Neural progenitor cell (in vitro differentiated cells): Measurements from ENCODE around the gene VAV2. TPM values are rescaled to one million over a fixed set of nuclear protein-coding genes. Genes with fewer than 3 reads are reported as not detected.

Source experiments
- DNase-seq: peaks from one replicate; pipeline ENCODE4 v3.0.0-alpha.2; 2016; ENCODE audit warnings: low spot score
- H2AFZ ChIP-seq: fragments of 200-600 bp; sonication (generic); replicated peaks from 2 replicates; pipeline ENCODE4 v1.6.1; 2016; ENCODE audit warnings: antibody characterized with exemption
- H3F3A ChIP-seq: fragments of 200-600 bp; sonication (generic); 2 replicates; pipeline ENCODE4 v1.6.1; 2016; ENCODE audit warnings: antibody characterized with exemption, low read depth
- H3K27ac ChIP-seq: fragments of 200-600 bp; sonication (generic); 2 replicates; pipeline ENCODE4 v1.5.1; 2016; ENCODE audit warnings: mild to moderate bottlenecking
- H3K27me3 ChIP-seq: fragments of 200-600 bp; sonication (generic); 2 replicates; pipeline ENCODE4 v1.6.1; 2016; ENCODE audit warnings: mild to moderate bottlenecking, moderate library complexity
- H3K36me3 ChIP-seq: fragments of 200-600 bp; sonication (generic); 2 replicates; pipeline ENCODE4 v1.5.1; 2016
- H3K4me1 ChIP-seq: fragments of 200-600 bp; sonication (generic); 2 replicates; pipeline ENCODE4 v1.6.1; 2016; ENCODE audit warnings: mixed run types
- H3K4me2 ChIP-seq: fragments of 200-600 bp; sonication (generic); 2 replicates; pipeline ENCODE4 v1.6.1; 2016
- H3K4me3 ChIP-seq: fragments of 200-600 bp; sonication (generic); 2 replicates; pipeline ENCODE4 v1.5.1; 2016
- H3K79me2 ChIP-seq: fragments of 200-600 bp; sonication (generic); 2 replicates; pipeline ENCODE4 v1.6.1; 2016; ENCODE audit warnings: low read depth
- H3K9ac ChIP-seq: fragments of 200-600 bp; sonication (generic); 2 replicates; pipeline ENCODE4 v1.6.1; 2016
- H3K9me3 ChIP-seq: fragments of 200-600 bp; sonication (generic); 2 replicates; pipeline ENCODE4 v1.5.1; 2016; ENCODE audit warnings: low read depth
- H4K20me1 ChIP-seq: fragments of 200-600 bp; sonication (generic); 2 replicates; pipeline ENCODE4 v1.6.1; 2016; ENCODE audit warnings: low read depth
- H3K27ac Mint-ChIP-seq: 3 replicates; pipeline ENCODE4 v1.8.0; 2021; ENCODE audit warnings: mixed read lengths
- H3K27me3 Mint-ChIP-seq: 2 replicates; pipeline ENCODE4 v1.8.0; 2022; ENCODE audit warnings: low read depth, mild to moderate bottlenecking, inconsistent platforms, moderate library complexity, mixed read lengths; ENCODE audit not compliant: insufficient read depth
- H3K36me3 Mint-ChIP-seq: 3 replicates; pipeline ENCODE4 v1.8.0; 2021; ENCODE audit warnings: mixed read lengths
- H3K4me1 Mint-ChIP-seq: 3 replicates; pipeline ENCODE4 v1.8.0; 2021; ENCODE audit warnings: mixed read lengths
- H3K4me3 Mint-ChIP-seq: 3 replicates; pipeline ENCODE4 v1.8.0; 2021; ENCODE audit warnings: mild to moderate bottlenecking, moderate library complexity, mixed read lengths
- H3K9me3 Mint-ChIP-seq: 3 replicates; pipeline ENCODE4 v1.8.0; 2020; ENCODE audit warnings: mixed read lengths
- CTCF ChIP-seq: fragments of 200-600 bp; sonication (generic); IDR thresholded peaks from 2 replicates; pipeline ENCODE4 v1.5.1; 2017; ENCODE audit warnings: antibody characterized with exemption, mild to moderate bottlenecking
- EZH2 ChIP-seq: fragments of 200-600 bp; sonication (generic); IDR thresholded peaks from 2 replicates; pipeline ENCODE4 v1.6.1; 2017; ENCODE audit warnings: antibody characterized with exemption, mild to moderate bottlenecking, moderate library complexity
- EZH2phosphoT487 ChIP-seq: fragments of 200-600 bp; sonication (generic); IDR thresholded peaks from 2 replicates; pipeline ENCODE4 v1.6.1; 2017; ENCODE audit warnings: antibody characterized with exemption
- total RNA-seq: library from RNA; depleted of rRNA; stranded (reverse); fragments of >200 nt; gene quantifications from 2 replicates; pipeline ENCODE4 v1.2.3, GENCODE V29; 2015; ENCODE audit warnings: low replicate concordance

VAV2 gene
- total RNA-seq, 1 donor from 2014 or later = 12.9 TPM

- H3K27ac Mint-ChIP-seq = peak overlapping the region; percentile 92
- TF ChIP-seq EZH2phosphoT487 (no peak), EZH2 (no peak)
- Histone ChIP-seq H3K27ac (no peak overlapping the region), H4K20me1 (peaks cover 36% of the 10 kb centered on the region), H3K9ac (no peak overlapping the region), H3F3A (no peaks in the 10 kb centered on the region), H3K27me3 (no peaks in the 10 kb centered on the region), H3K4me3 (no peak overlapping the region), H3K36me3 (no peaks in the 10 kb centered on the region), H3K4me2 (no peak overlapping the region), H3K79me2 (no peaks in the 10 kb centered on the region), H3K9me3 (no peaks in the 10 kb centered on the region), H3K4me1 (peaks cover 8% of the 10 kb centered on the region), H2AFZ (no peak overlapping the region)
- DNase-seq = no peak
- H3K27me3 Mint-ChIP-seq = peaks cover 6% of the 10 kb centered on the region
- peaks cover 26% of the 10 kb centered on the region for H3K36me3 Mint-ChIP-seq
- H3K9me3 Mint-ChIP-seq = no peaks in the 10 kb centered on the region
- H3K4me3 Mint-ChIP-seq = no peak overlapping the region
- H3K4me1 Mint-ChIP-seq = peaks cover 47% of the 10 kb centered on the region
Observed at GRCh38 chr9:133855802-133856521, 136.2 kb downstream of the VAV2 start.

GRCh38 chr9:133855371-133855770 lies 136.8 kb downstream of the VAV2 start:
- Histone ChIP-seq H3K36me3 (no peaks in the 10 kb centered on the region), H3K27ac (no peak overlapping the region), H2AFZ (no peak overlapping the region), H3K79me2 (peaks cover 4% of the 10 kb centered on the region), H3K4me1 (peaks cover 8% of the 10 kb centered on the region), H3K9me3 (no peaks in the 10 kb centered on the region), H3K4me2 (no peak overlapping the region), H3K9ac (no peak overlapping the region), H3K4me3 (no peak overlapping the region), H4K20me1 (peaks cover 32% of the 10 kb centered on the region), H3F3A (no peaks in the 10 kb centered on the region), H3K27me3 (no peaks in the 10 kb centered on the region)
- H3K27me3 Mint-ChIP-seq = peaks cover 6% of the 10 kb centered on the region
- H3K4me1 Mint-ChIP-seq = peaks cover 42% of the 10 kb centered on the region
- H3K9me3 Mint-ChIP-seq = no peaks in the 10 kb centered on the region
- H3K36me3 Mint-ChIP-seq = peaks cover 23% of the 10 kb centered on the region
- H3K27ac Mint-ChIP-seq = no peak overlapping the region
- DNase-seq = no peak
- TF ChIP-seq EZH2phosphoT487 (no peak), CTCF (no peak), EZH2 (no peak)
- H3K4me3 Mint-ChIP-seq = no peak overlapping the region

GRCh38 chr9:133854765-133855164 lies 137.4 kb downstream of the VAV2 start:
- no peak overlapping the region for H3K4me3 Mint-ChIP-seq
- peak overlapping the region; percentile 7 for H3K27ac Mint-ChIP-seq
- no peaks in the 10 kb centered on the region for H3K9me3 Mint-ChIP-seq
- H3K27ac ChIP-seq = peak overlapping the region; percentile 20
- peaks cover 30% of the 10 kb centered on the region for H4K20me1 ChIP-seq
- H3K4me2 ChIP-seq = no peak overlapping the region
- H3K4me1 ChIP-seq = peaks cover 8% of the 10 kb centered on the region
- no peaks in the 10 kb centered on the region for H3F3A ChIP-seq
- H3K4me3 ChIP-seq = no peak overlapping the region
- no peak overlapping the region for H2AFZ ChIP-seq
- H3K9me3 ChIP-seq = no peaks in the 10 kb centered on the region
- no peak overlapping the region for H3K9ac ChIP-seq
- H3K36me3 ChIP-seq = no peaks in the 10 kb centered on the region
- H3K4me1 Mint-ChIP-seq = peaks cover 42% of the 10 kb centered on the region
- no peaks in the 10 kb centered on the region for H3K27me3 ChIP-seq
- H3K36me3 Mint-ChIP-seq = peaks cover 23% of the 10 kb centered on the region
- peaks cover 6% of the 10 kb centered on the region for H3K27me3 Mint-ChIP-seq
- peaks cover 7% of the 10 kb centered on the region for H3K79me2 ChIP-seq
- TF ChIP-seq EZH2phosphoT487 = no peak
- no peak for TF ChIP-seq CTCF
- no peak for TF ChIP-seq EZH2
- DNase-seq = no peak

GRCh38 chr9:133854048-133854447 lies 138.1 kb downstream of the VAV2 start:
- H3K27ac Mint-ChIP-seq = peak overlapping the region; percentile 28
- no peak overlapping the region for H3K27ac ChIP-seq
- H4K20me1 ChIP-seq = peaks cover 30% of the 10 kb centered on the region
- no peak overlapping the region for H3K4me3 Mint-ChIP-seq
- H3K27me3 ChIP-seq = no peaks in the 10 kb centered on the region
- H3K36me3 Mint-ChIP-seq = peaks cover 26% of the 10 kb centered on the region
- H2AFZ ChIP-seq = no peak overlapping the region
- no peaks in the 10 kb centered on the region for H3K36me3 ChIP-seq
- H3K9me3 ChIP-seq = no peaks in the 10 kb centered on the region
- H3K4me1 ChIP-seq = peaks cover 8% of the 10 kb centered on the region
- no peaks in the 10 kb centered on the region for H3K9me3 Mint-ChIP-seq
- H3K79me2 ChIP-seq = peaks cover 7% of the 10 kb centered on the region
- peaks cover 6% of the 10 kb centered on the region for H3K27me3 Mint-ChIP-seq
- peaks cover 42% of the 10 kb centered on the region for H3K4me1 Mint-ChIP-seq
- no peaks in the 10 kb centered on the region for H3F3A ChIP-seq
- DNase-seq = no peak
- no peak overlapping the region for H3K9ac ChIP-seq
- H3K4me2 ChIP-seq = no peak overlapping the region
- no peak overlapping the region for H3K4me3 ChIP-seq
- no peak for TF ChIP-seq CTCF
- no peak for TF ChIP-seq EZH2
- no peak for TF ChIP-seq EZH2phosphoT487
